ENCODE data around the gene PGM2L1. TPM values are rescaled to one million over a fixed set of nuclear protein-coding genes. Genes with fewer than 3 reads are reported as not detected.

PGM2L1 gene
- total RNA-seq, 1 experiment from 2014 or later: 0.75 TPM

DNA sequence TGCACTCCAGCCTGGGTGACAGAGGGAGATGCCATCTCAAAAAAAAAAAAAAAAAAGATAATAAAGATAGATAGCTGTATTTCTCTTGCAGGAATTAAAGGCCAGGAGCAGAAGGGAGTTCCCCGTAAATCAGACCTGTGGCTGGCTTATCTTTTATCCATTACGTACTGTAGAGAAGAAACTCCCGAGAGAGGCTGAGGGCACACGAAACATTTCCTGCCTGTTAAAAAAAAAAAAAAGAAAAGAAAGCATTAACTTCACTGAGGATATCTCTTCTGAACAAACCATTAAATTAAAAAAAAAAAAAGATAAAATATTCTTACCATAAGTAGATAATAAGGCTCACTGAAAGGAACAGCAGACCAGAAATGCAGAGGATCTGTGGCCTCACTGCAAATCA, 109.3 kb downstream of the PGM2L1 start:
- no peak overlapping the region for H3K27ac Mint-ChIP-seq (ENCODE audit: low read depth, unreplicated experiment)
- no peaks in the 10 kb centered on the region for H3K36me3 Mint-ChIP-seq (ENCODE audit: insufficient read depth, unreplicated experiment)
- H3K9me3 Mint-ChIP-seq (ENCODE audit: unreplicated experiment): peaks cover 2% of the 10 kb centered on the region
- ChIA-PET POLR2A (no interaction called here), CTCF (no interaction called here)
- no peak overlapping the region for H3K4me3 Mint-ChIP-seq (ENCODE audit: unreplicated experiment)
- no TSS peak for BruUV-seq (replicated peaks)
- H3K4me1 Mint-ChIP-seq (ENCODE audit: insufficient read depth, unreplicated experiment): peaks cover 6% of the 10 kb centered on the region
- H3K27me3 Mint-ChIP-seq (ENCODE audit: insufficient read depth, unreplicated experiment): no peaks in the 10 kb centered on the region
- intact Hi-C loops (cut with micrococcal nuclease): no loop called here
- TF ChIP-seq, protein P1, sequence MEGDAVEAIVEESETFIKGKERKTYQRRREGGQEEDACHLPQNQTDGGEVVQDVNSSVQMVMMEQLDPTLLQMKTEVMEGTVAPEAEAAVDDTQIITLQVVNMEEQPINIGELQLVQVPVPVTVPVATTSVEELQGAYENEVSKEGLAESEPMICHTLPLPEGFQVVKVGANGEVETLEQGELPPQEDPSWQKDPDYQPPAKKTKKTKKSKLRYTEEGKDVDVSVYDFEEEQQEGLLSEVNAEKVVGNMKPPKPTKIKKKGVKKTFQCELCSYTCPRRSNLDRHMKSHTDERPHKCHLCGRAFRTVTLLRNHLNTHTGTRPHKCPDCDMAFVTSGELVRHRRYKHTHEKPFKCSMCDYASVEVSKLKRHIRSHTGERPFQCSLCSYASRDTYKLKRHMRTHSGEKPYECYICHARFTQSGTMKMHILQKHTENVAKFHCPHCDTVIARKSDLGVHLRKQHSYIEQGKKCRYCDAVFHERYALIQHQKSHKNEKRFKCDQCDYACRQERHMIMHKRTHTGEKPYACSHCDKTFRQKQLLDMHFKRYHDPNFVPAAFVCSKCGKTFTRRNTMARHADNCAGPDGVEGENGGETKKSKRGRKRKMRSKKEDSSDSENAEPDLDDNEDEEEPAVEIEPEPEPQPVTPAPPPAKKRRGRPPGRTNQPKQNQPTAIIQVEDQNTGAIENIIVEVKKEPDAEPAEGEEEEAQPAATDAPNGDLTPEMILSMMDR (IDR thresholded peaks at IDR 0.05; ENCODE audit: unreplicated experiment): no peak
- no peak for DNase-seq (ENCODE audit: unreplicated experiment)

DNA sequence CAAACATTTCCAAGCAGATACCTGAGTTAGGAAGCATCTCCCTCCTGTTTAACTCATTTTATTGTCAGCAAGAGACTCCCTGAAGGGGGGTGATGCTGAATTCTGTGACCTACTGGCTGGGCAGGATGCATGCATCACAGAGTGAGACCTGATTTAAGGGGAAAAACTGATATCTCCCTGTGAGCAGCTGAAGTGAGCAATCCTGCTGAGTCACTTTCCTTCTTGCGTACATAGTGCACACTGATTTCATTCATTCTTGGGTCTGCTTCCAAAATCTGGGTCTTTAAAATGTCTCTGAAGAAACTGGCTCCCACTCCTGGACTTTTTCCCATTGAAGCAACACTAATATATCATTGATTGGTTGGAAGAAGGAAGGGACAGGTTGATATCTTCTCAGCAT, 110.1 kb downstream of the PGM2L1 start:
- Mint-ChIP-seq H3K27ac (ENCODE audit: low read depth, unreplicated experiment) (peak overlapping the region; percentile 79), H3K9me3 (ENCODE audit: unreplicated experiment) (no peaks in the 10 kb centered on the region), H3K4me3 (ENCODE audit: unreplicated experiment) (no peak overlapping the region), H3K4me1 (ENCODE audit: insufficient read depth, unreplicated experiment) (peaks cover 6% of the 10 kb centered on the region), H3K36me3 (ENCODE audit: insufficient read depth, unreplicated experiment) (no peaks in the 10 kb centered on the region), H3K27me3 (ENCODE audit: insufficient read depth, unreplicated experiment) (no peaks in the 10 kb centered on the region)
- DNase-seq (ENCODE audit: unreplicated experiment): peak; percentile 86
- intact Hi-C loops (cut with micrococcal nuclease): no loop called here
- no TSS peak for BruUV-seq (replicated peaks)
- ChIA-PET CTCF (no interaction called here), POLR2A (interaction anchor here (1.2 to 1.7 kb wide), 2 partner anchors 9 to 18 kb away, joined by 4 to 5 read pairs; no protein-coding TSS in a partner anchor)
- TF ChIP-seq, protein P1 (IDR thresholded peaks at IDR 0.05; ENCODE audit: unreplicated experiment): no peak

DNA sequence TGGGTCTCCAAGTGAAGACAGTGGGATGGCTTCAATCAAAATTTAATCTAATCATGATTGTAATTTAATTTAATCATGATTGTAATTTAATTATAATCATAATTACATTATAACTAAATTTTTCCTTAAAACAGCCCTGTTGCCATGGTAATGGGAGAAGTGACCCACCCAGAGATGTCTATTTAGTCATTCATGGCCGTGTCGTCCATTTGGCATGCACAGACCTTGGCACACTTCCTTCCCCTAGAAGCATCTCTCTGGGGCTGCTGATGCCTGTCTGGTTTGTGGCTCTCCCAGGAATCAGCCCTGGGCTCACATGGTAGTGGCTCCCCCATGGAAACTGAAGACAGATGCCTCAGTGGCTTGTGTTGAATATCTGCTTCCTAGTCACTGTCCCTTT, 113.8 kb downstream of the PGM2L1 start:
- intact Hi-C loops (cut with micrococcal nuclease): no loop called here
- no peak for DNase-seq (ENCODE audit: unreplicated experiment)
- Mint-ChIP-seq H3K36me3 (ENCODE audit: insufficient read depth, unreplicated experiment) (no peaks in the 10 kb centered on the region), H3K9me3 (ENCODE audit: unreplicated experiment) (no peaks in the 10 kb centered on the region), H3K27me3 (ENCODE audit: insufficient read depth, unreplicated experiment) (no peaks in the 10 kb centered on the region), H3K27ac (ENCODE audit: low read depth, unreplicated experiment) (no peak overlapping the region), H3K4me1 (ENCODE audit: insufficient read depth, unreplicated experiment) (peaks cover 7% of the 10 kb centered on the region), H3K4me3 (ENCODE audit: unreplicated experiment) (no peak overlapping the region)
- ChIA-PET POLR2A (no interaction called here), CTCF (interaction anchor here (0.7 kb wide), 1 partner anchor 16 kb away, joined by 3 read pairs; no protein-coding TSS in a partner anchor)
- TF ChIP-seq, protein P1 (IDR thresholded peaks at IDR 0.05; ENCODE audit: unreplicated experiment): no peak
- no TSS peak for BruUV-seq (replicated peaks)

DNA sequence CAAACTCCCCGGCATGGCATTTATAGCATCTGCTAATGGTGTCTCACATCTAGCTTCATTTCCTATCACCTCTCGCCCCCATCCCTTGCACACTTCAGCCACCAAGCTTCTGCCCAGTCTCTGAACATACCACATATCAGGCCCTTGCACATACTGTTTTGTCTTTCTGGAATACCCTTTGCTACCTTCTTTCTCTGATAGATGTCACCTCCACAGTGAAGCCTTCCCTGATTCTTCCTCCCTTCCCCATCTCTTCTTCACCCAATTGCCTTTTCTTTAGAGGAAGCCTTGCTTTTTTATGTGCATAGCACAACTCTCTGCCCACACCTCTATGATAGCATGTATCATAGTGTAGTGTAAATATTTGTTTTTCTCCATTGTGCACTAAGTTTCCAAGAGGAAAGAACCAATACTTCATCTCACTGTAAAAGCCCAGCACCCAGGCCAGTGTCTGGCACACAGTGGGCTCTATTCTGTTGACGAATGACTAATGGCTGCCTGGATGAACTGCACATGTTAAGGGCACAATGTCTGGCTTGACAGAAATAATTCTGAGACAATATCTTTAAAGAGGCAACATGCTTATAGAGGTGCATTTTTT, 114.6 kb downstream of the PGM2L1 start:
- intact Hi-C loops (cut with micrococcal nuclease): no loop called here
- CTCF ChIA-PET: interaction anchor here (0.7 kb wide), 1 partner anchor 15 kb away, joined by 3 read pairs; no protein-coding TSS in a partner anchor
- H3K9me3 Mint-ChIP-seq (ENCODE audit: unreplicated experiment): no peaks in the 10 kb centered on the region

More for the DNA sequence above, 114.6 kb downstream of the PGM2L1 start:
- POLR2A ChIA-PET: no interaction called here
- Mint-ChIP-seq H3K4me3 (ENCODE audit: unreplicated experiment) (no peak overlapping the region), H3K27ac (ENCODE audit: low read depth, unreplicated experiment) (no peak overlapping the region), H3K27me3 (ENCODE audit: insufficient read depth, unreplicated experiment) (no peaks in the 10 kb centered on the region), H3K36me3 (ENCODE audit: insufficient read depth, unreplicated experiment) (no peaks in the 10 kb centered on the region), H3K4me1 (ENCODE audit: insufficient read depth, unreplicated experiment) (peaks cover 15% of the 10 kb centered on the region)
- no peak for DNase-seq (ENCODE audit: unreplicated experiment)
- TF ChIP-seq, protein P1 (IDR thresholded peaks at IDR 0.05; ENCODE audit: unreplicated experiment): no peak
- BruUV-seq (replicated peaks): no TSS peak

Measured in MCF 10A (cell line).